Cerebellar cortex (tissue), 1 donor: ENCODE results near the gene CD1E.
"Not testable (repeated sequence)": the region's sequence is repeated elsewhere in the genome, so short reads cannot be mapped to it uniquely, and the experiment has no call there.

Source experiments
- DNase-seq: peaks from one replicate; pipeline ENCODE4 v3.0.0-alpha.2; 2015; ENCODE audit warnings: low spot score

CD1E gene

GRCh38 chr1:158362941-158363340 lies 9.2 kb downstream of the CD1E start:
- DNase-seq: no peak

GRCh38 chr1:158366783-158367182 lies 13.1 kb downstream of the CD1E start:
- no peak for DNase-seq

GRCh38 chr1:158371188-158371953 lies 17.7 kb downstream of the CD1E start:
- DNase-seq: no peak

GRCh38 chr1:158374101-158374500 lies 20.4 kb downstream of the CD1E start:
- not testable (repeated sequence) for DNase-seq

- DNase-seq: no peak
Observed at GRCh38 chr1:158374860-158375259, 21.2 kb downstream of the CD1E start.

- DNase-seq: no peak
Observed at GRCh38 chr1:158390331-158390730, 36.6 kb downstream of the CD1E start.

GRCh38 chr1:158391099-158391498 lies 37.4 kb downstream of the CD1E start:
- DNase-seq: no peak

GRCh38 chr1:158393476-158393875 lies 39.8 kb downstream of the CD1E start:
- DNase-seq: no peak

GRCh38 chr1:158396646-158397045 lies 43.0 kb downstream of the CD1E start:
- no peak for DNase-seq

GRCh38 chr1:158398818-158399514 lies 45.3 kb downstream of the CD1E start, which contains the start of gene OR10T2:
Gene OR10T2, minus strand, starts transcription at chr1:158399466. Its CDS starts 0 bp downstream, at chr1:158399466.
- no peak for DNase-seq

- DNase-seq: no peak
Observed at GRCh38 chr1:158400871-158401270, 47.2 kb downstream of the CD1E start.

- no peak for DNase-seq
Observed at GRCh38 chr1:158407092-158407491, 53.4 kb downstream of the CD1E start.
